ENCODE measurements around the gene ATP5PB.

DNA sequence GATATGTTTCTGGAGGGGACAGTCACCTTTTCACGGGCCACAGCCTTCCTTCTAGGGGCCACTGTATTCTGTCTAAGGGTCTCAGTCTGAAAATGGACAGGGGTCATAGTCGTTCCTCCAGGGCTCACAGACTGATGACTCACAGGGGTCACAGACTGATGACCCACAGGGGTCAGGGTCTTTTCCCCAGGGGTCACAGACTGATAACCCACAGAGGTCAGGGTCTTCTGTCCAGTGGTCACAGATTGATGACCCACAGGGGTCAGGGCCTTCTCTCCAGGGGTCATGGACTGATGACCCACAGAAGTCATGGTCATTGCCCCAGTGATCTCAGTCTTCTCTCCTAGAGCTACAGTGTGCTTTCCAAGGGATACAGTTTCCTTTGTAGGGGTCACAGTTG, 34.5 kb upstream of the ATP5PB start:
- TF ChIP-seq EZH2 (IDR thresholded peaks at IDR 0.05) (no peak), POLR2AphosphoS5 (IDR thresholded peaks at IDR 0.05; ENCODE audit: borderline replicate concordance, low read depth, low read length) (no peak), FOXP2 (optimal IDR thresholded peaks at IDR 0.05; ENCODE audit: control extremely low read depth, extremely low read length, insufficient read depth) (no peak)

Data from SK-N-MC (cell line).